Activated naive CD4-positive, alpha-beta T cell treated with anti-CD3 and anti-CD28 coated beads, Interleukin-2, amount 50 U/mL, for 72 hours (primary cell): ENCODE measurements around the gene ATG4C. TPM values are rescaled to one million over a fixed set of nuclear protein-coding genes. Genes with fewer than 3 reads are reported as not detected.

Experiments
- ATAC-seq, 2 donors: fragments of 150-1000 bp; cut with Tn5 transposase; 2 replicates each; pipeline ENCODE4 v1.10.0; 2021; ENCODE audit warnings: mild to moderate bottlenecking in 2 of 2, moderate library complexity in 2 of 2
- DNase-seq, 2 donors: peaks; one replicate each; pipeline ENCODE4 v3.0.0; 2021 to 2022; ENCODE audit warnings: low spot score in 2 of 2
- H3K27ac Mint-ChIP-seq, 2 donors: one replicate each; pipeline ENCODE4 v1.8.0; 2022; ENCODE audit warnings: mild to moderate bottlenecking in 2 of 2, mixed read lengths in 2 of 2
- H3K36me3 Mint-ChIP-seq, 2 donors: one replicate each; pipeline ENCODE4 v1.8.0; 2022; ENCODE audit warnings: mixed read lengths in 2 of 2
- H3K9me3 Mint-ChIP-seq, 2 donors: one replicate each; pipeline ENCODE4 v1.8.0; 2022; ENCODE audit warnings: mixed read lengths in 2 of 2
- total RNA-seq, 2 donors: library from RNA; stranded (reverse); gene quantifications; one replicate each; pipeline ENCODE4 v1.2.3, GENCODE V29; 2022

ATG4C gene
- total RNA-seq, 2 donors from 2014 or later, result 11.5 to 18.9 TPM

DNA sequence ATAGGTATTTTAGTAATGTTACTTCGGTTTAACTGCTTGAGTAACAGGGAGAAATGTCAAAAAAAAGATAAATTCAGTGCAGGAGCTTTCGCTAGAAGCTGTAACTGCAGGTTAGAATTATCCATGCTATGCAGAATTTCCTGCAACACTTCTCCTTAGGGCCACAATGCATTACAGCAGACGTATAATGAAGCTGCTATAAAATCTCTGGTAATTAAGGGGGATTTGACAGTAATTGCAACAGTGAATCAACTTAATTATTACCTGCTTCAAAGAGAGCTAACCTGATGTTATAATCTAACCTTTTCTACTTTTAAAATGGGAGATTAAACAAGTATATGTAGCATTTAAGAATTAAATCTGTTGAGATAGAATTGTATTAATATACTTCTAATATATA is 92.6 kb downstream of the ATG4C start:
- DNase-seq (no peak), ATAC-seq (no peak)
- Mint-ChIP-seq H3K9me3 (no peaks in the 10 kb centered on the region), H3K36me3 (no peaks in the 10 kb centered on the region), H3K27ac (no peak overlapping the region)

GRCh38 chr1:62877579-62877978 is 93.6 kb downstream of the ATG4C start:
- Mint-ChIP-seq H3K27ac (no peak overlapping the region), H3K36me3 (no peaks in the 10 kb centered on the region), H3K9me3 (no peaks in the 10 kb centered on the region)
- ATAC-seq (no peak), DNase-seq (no peak)

GRCh38 chr1:62879962-62880361 is 96.0 kb downstream of the ATG4C start:
- Mint-ChIP-seq H3K36me3 (no peaks in the 10 kb centered on the region), H3K27ac (no peak overlapping the region), H3K9me3 (no peaks in the 10 kb centered on the region)
- no peak for DNase-seq
- no peak for ATAC-seq

- Mint-ChIP-seq H3K27ac (no peak overlapping the region), H3K9me3 (no peaks in the 10 kb centered on the region), H3K36me3 (no peaks in the 10 kb centered on the region)
- DNase-seq (no peak), ATAC-seq (no peak)
These were observed 98.5 kb downstream of the ATG4C start for GRCh38 chr1:62882201-62883104.

DNA sequence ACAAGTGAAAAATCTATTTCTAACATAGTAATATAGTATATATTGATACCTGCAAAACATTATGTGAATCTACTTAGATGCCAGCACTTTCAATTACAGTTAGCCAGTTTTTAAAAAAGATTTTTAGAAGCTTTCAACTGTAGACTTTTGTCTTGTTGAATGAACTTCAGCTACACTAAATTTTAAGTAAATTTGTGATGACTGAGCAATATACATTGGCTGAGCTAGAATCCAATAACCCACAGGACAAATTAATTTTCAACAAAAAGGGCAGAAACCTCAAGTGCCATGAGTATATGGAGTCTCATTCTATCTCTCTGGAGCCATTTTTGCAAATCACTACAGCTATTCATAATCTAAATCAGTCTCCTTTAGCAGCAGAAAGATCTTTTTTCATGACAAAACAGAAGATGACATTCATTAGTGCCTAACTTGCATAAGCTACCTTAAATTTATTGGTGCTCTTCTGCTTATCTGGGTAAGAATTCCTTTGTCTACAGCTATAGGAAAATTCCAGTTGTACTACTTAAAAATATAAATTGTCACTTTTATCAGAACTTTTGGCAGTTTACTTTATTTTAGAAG is 100.3 kb downstream of the ATG4C start:
- ATAC-seq (no peak), DNase-seq (no peak)
- no peaks in the 10 kb centered on the region for H3K9me3 Mint-ChIP-seq
- no peaks in the 10 kb centered on the region for H3K36me3 Mint-ChIP-seq
- no peak overlapping the region for H3K27ac Mint-ChIP-seq

- H3K36me3 Mint-ChIP-seq, result no peaks in the 10 kb centered on the region
- DNase-seq (no peak), ATAC-seq (no peak)
- H3K9me3 Mint-ChIP-seq, result no peaks in the 10 kb centered on the region
- H3K27ac Mint-ChIP-seq, result no peak overlapping the region
These were observed 104.0 kb downstream of the ATG4C start for GRCh38 chr1:62887799-62888507.

GRCh38 chr1:62891956-62892562 is 108.1 kb downstream of the ATG4C start:
- no peaks in the 10 kb centered on the region for H3K36me3 Mint-ChIP-seq
- no peak overlapping the region for H3K27ac Mint-ChIP-seq
- no peak for DNase-seq
- no peaks in the 10 kb centered on the region for H3K9me3 Mint-ChIP-seq
- ATAC-seq, result no peak

DNA sequence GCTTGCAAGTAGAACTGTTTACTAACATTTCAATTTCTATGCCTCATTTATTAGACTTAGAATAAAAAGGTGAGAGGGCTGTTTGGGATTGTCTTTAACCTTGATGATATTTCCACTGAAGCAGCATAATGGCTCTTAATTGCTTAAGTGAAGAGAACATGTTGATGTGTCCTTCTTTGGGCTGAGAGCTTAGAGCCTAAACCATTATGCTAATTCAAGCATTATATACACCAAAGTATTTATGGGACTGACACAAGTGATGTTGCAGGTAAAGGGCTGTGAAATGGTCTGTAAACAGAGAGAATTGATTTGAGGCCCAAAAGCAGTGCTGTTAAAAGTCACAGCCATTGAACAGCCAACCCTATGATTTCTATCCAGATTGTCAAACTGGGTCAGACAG is 113.9 kb downstream of the ATG4C start:
- ATAC-seq (no peak), DNase-seq (no peak)
- no peaks in the 10 kb centered on the region for H3K9me3 Mint-ChIP-seq
- no peak overlapping the region for H3K27ac Mint-ChIP-seq
- no peaks in the 10 kb centered on the region for H3K36me3 Mint-ChIP-seq

- DNase-seq (no peak), ATAC-seq (no peak)
- Mint-ChIP-seq H3K27ac (no peak overlapping the region), H3K36me3 (no peaks in the 10 kb centered on the region), H3K9me3 (no peaks in the 10 kb centered on the region)
These were observed 116.6 kb downstream of the ATG4C start for GRCh38 chr1:62900566-62900965.

DNA sequence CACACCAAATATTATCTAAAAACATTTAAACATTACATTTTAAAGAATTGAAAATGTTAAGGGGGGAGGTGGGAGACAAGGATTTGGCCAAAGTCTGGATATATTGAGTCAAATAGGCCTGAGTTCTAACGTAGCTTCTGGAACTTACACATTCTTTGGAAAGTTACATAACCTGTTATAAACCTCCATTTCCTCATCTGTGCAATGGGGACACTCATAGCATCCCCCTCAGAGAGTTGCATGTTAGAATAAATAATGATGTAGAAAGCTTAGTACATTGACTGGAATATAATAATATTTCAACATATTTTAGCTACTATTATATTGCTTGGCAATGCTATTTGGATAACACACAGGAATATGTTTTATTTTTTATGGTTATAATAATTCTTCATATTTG is 117.7 kb downstream of the ATG4C start:
- no peaks in the 10 kb centered on the region for H3K9me3 Mint-ChIP-seq
- DNase-seq, result no peak
- H3K36me3 Mint-ChIP-seq, result no peaks in the 10 kb centered on the region
- no peak for ATAC-seq
- H3K27ac Mint-ChIP-seq, result no peak overlapping the region

DNA sequence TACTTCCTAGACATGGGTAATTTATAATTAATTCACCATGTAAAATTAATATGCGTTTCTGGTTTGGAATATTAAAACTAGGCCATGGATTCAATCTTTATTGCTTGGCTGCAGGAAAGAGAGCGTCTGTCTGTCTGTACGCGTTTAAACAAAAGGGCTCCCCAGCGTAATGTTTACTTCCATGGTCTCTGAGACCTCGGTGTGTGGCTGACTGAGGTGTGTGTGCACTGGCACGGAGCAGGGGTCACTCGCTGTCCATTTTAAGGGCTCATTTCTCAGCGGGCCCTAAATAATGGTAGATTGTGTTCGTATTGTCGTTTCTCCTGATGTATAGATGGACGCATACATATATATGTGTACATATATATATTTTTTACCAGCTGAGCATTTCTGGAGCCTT is 119.6 kb downstream of the ATG4C start:
- no peak overlapping the region for H3K27ac Mint-ChIP-seq
- no peaks in the 10 kb centered on the region for H3K9me3 Mint-ChIP-seq
- H3K36me3 Mint-ChIP-seq, result no peaks in the 10 kb centered on the region
- no peak for ATAC-seq
- DNase-seq, result no peak

DNA sequence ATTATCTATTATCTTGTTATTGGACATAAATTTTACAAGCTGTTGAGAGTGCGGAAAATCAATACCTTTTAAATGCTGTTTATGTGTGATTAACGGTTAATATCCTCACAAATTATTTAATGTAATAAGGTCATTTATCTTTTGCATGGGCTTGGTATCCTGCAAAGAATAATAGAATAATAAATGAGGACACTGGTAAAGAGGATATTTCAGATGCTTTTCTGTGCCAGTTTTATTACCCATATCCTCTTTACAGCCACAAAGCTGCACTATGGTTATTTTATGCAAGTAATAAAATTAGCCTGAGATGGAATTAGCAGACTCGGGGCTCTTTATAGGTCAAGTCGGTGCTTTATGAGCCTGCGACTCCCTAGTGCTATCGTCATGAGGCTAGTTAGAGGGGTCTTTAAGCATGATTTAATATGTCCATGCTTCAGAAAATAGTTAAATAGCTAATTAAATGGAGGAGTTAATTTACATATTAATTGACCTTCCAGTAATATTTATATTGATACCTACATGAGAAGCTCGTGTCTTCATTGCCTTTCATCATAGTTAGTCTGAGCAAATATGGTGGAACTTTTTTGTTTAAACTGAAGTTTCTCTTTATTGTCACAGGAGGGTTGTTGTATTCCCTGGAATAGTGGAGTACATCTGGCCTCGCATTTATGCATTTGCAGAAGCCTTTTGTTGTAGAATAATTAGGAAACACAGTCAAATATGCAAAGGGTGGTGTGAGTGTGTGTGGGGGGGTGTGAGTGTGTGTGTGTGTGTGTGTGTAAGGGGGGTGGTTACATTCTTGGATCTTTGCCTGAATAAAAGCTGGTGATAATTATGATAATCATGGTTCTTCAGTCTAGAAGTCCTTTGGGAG is 120.3 kb downstream of the ATG4C start:
- no peak for DNase-seq
- Mint-ChIP-seq H3K36me3 (no peaks in the 10 kb centered on the region), H3K27ac (no peak overlapping the region), H3K9me3 (no peaks in the 10 kb centered on the region)
- ATAC-seq, result no peak

DNA sequence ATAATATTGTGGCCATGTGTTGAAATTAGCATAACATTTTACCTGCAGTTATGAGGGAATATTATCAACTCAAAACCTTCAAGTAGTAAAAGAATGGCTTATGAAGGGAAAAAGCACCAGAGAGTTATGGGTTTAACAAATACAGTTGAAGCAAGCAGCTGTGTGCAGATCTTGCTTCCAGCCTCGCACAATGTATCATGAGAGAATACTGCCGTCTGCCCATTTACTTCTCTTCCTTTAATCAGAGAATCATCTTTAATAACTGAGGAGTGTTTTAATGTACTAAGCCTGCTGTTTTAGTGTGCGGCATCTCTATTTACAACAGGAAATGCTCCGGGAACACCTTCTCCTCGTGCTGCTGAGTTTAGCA is 120.9 kb downstream of the ATG4C start:
- no peak overlapping the region for H3K27ac Mint-ChIP-seq
- H3K9me3 Mint-ChIP-seq, result no peaks in the 10 kb centered on the region
- ATAC-seq (no peak), DNase-seq (no peak)
- no peaks in the 10 kb centered on the region for H3K36me3 Mint-ChIP-seq

- Mint-ChIP-seq H3K27ac (no peak overlapping the region), H3K36me3 (no peaks in the 10 kb centered on the region), H3K9me3 (no peaks in the 10 kb centered on the region)
- DNase-seq (no peak), ATAC-seq (no peak)
These were observed 121.4 kb downstream of the ATG4C start for GRCh38 chr1:62905309-62905708.

GRCh38 chr1:62905872-62906271 is 121.9 kb downstream of the ATG4C start:
- DNase-seq (no peak), ATAC-seq (no peak)
- Mint-ChIP-seq H3K36me3 (no peaks in the 10 kb centered on the region), H3K27ac (no peak overlapping the region), H3K9me3 (no peaks in the 10 kb centered on the region)

- DNase-seq (peak in 1 of 2 donors; percentile 6), ATAC-seq (no peak)
- Mint-ChIP-seq H3K36me3 (no peaks in the 10 kb centered on the region), H3K27ac (no peak overlapping the region), H3K9me3 (no peaks in the 10 kb centered on the region)
These were observed 122.5 kb downstream of the ATG4C start for GRCh38 chr1:62906428-62906886.
